H9 (cell line): ENCODE results near the gene NUDT7. TPM values are rescaled to one million over a fixed set of nuclear protein-coding genes. Genes with fewer than 3 reads are reported as not detected.

ENCODE experiments used
- DNase-seq: peaks from one replicate; pipeline ENCODE4 v3.0.0-alpha.2; 2017
- H2AFZ ChIP-seq: one replicate; pipeline ENCODE4 v1.6.1; 2013; ENCODE audit warnings: mild to moderate bottlenecking, low read length, control low read depth, moderate library complexity
- H2AK5ac ChIP-seq: 2 replicates; pipeline ENCODE4 v1.6.1; 2013; ENCODE audit warnings: low read length, control low read depth, mixed read lengths; ENCODE audit not compliant: insufficient read length
- H2BK120ac ChIP-seq: one replicate; pipeline ENCODE4 v1.6.1; 2013; ENCODE audit warnings: low read depth, mild to moderate bottlenecking, low read length, control low read depth, inconsistent platforms; ENCODE audit not compliant: poor library complexity, severe bottlenecking
- H2BK12ac ChIP-seq: 2 replicates; pipeline ENCODE4 v1.6.1; 2013; ENCODE audit warnings: low read length, control low read depth, mixed read lengths, low read depth; ENCODE audit not compliant: insufficient read length
- H2BK15ac ChIP-seq: 2 replicates; pipeline ENCODE4 v1.6.1; 2013; ENCODE audit warnings: low read depth, low read length, control low read depth
- H2BK20ac ChIP-seq: one replicate; pipeline ENCODE4 v1.6.1; 2013; ENCODE audit warnings: low read depth, mild to moderate bottlenecking, low read length, control low read depth, inconsistent platforms; ENCODE audit not compliant: poor library complexity, severe bottlenecking
- H2BK5ac ChIP-seq: 2 replicates; pipeline ENCODE4 v1.6.1; 2013; ENCODE audit warnings: low read length, control low read depth, mixed read lengths; ENCODE audit not compliant: insufficient read length
- H3K14ac ChIP-seq: 2 replicates; pipeline ENCODE4 v1.6.1; 2013; ENCODE audit warnings: low read length, control low read depth; ENCODE audit not compliant: insufficient read depth
- H3K18ac ChIP-seq: 2 replicates; pipeline ENCODE4 v1.6.1; 2013; ENCODE audit warnings: low read depth, mild to moderate bottlenecking, mixed read lengths, low read length, control low read depth; ENCODE audit not compliant: insufficient read length
- H3K23ac ChIP-seq: 2 replicates; pipeline ENCODE4 v1.6.1; 2013; ENCODE audit warnings: low read length, control low read depth, mixed read lengths, low read depth; ENCODE audit not compliant: insufficient read length
- H3K23me2 ChIP-seq: 2 replicates; pipeline ENCODE4 v1.6.1; 2013; ENCODE audit warnings: low read depth, mild to moderate bottlenecking, mixed read lengths, low read length, control low read depth; ENCODE audit not compliant: insufficient read length, poor library complexity, severe bottlenecking
- H3K27ac ChIP-seq: 2 replicates; pipeline ENCODE4 v1.5.1; 2013; ENCODE audit warnings: low read length, control low read depth, mixed read lengths, low read depth; ENCODE audit not compliant: insufficient read length
- H3K27me3 ChIP-seq: 2 replicates; pipeline ENCODE4 v1.6.1; 2013; ENCODE audit warnings: low read length, control low read depth, inconsistent platforms; ENCODE audit not compliant: insufficient read depth
- H3K4ac ChIP-seq: 2 replicates; pipeline ENCODE4 v1.6.1; 2013; ENCODE audit warnings: low read depth, mild to moderate bottlenecking, control low read depth, inconsistent platforms, low read length, moderate library complexity
- H3K4me1 ChIP-seq: 2 replicates; pipeline ENCODE4 v1.6.1; 2013; ENCODE audit warnings: low read length, control low read depth, inconsistent platforms; ENCODE audit not compliant: insufficient read depth
- H3K4me2 ChIP-seq: 2 replicates; pipeline ENCODE4 v1.6.1; 2013; ENCODE audit warnings: low read length, control low read depth, mixed read lengths; ENCODE audit not compliant: insufficient read length, insufficient read depth
- H3K56ac ChIP-seq: 2 replicates; pipeline ENCODE4 v1.6.1; 2013; ENCODE audit warnings: low read depth, mild to moderate bottlenecking, mixed read lengths, low read length, control low read depth; ENCODE audit not compliant: insufficient read length
- H3K79me1 ChIP-seq: 2 replicates; pipeline ENCODE4 v1.6.1; 2013; ENCODE audit warnings: low read depth, mild to moderate bottlenecking, moderate library complexity, low read length, control low read depth, inconsistent platforms; ENCODE audit not compliant: insufficient read depth, poor library complexity, severe bottlenecking
- H3K79me2 ChIP-seq: 2 replicates; pipeline ENCODE4 v1.6.1; 2013; ENCODE audit warnings: low read length, control low read depth, inconsistent platforms; ENCODE audit not compliant: insufficient read depth
- H3K9ac ChIP-seq: 2 replicates; pipeline ENCODE4 v1.6.1; 2013; ENCODE audit warnings: low read length, control low read depth, mixed read lengths; ENCODE audit not compliant: insufficient read length; ENCODE audit errors: extremely low read depth
- H3K9me3 ChIP-seq: one replicate; pipeline ENCODE4 v1.6.1; 2013; ENCODE audit warnings: low read depth, low read length, inconsistent platforms; ENCODE audit not compliant: control insufficient read depth
- H3T11ph ChIP-seq: one replicate; pipeline ENCODE4 v1.6.1; 2013; ENCODE audit warnings: mild to moderate bottlenecking, low read length, control low read depth, inconsistent platforms
- H4K20me1 ChIP-seq: one replicate; pipeline ENCODE4 v1.6.1; 2013; ENCODE audit not compliant: control insufficient read depth, insufficient read length, insufficient read depth
- H4K5ac ChIP-seq: 2 replicates; pipeline ENCODE4 v1.6.1; 2013; ENCODE audit warnings: low read depth, mild to moderate bottlenecking, mixed read lengths, low read length, control low read depth; ENCODE audit not compliant: insufficient read length
- H4K8ac ChIP-seq: replicated peaks from 2 replicates; pipeline ENCODE4 v1.6.1; 2013; ENCODE audit warnings: low read length, control low read depth, mixed read lengths, low read depth; ENCODE audit not compliant: insufficient read length
- H4K91ac ChIP-seq: 2 replicates; pipeline ENCODE4 v1.6.1; 2013; ENCODE audit warnings: low read depth, mild to moderate bottlenecking, moderate library complexity, mixed read lengths, low read length, control low read depth; ENCODE audit not compliant: insufficient read length
- H3K27ac Mint-ChIP-seq, 3 experiments: 2 replicates in 2 of 3; 3 replicates in 1 of 3; pipeline ENCODE4 v1.8.0; 2020 to 2021; ENCODE audit warnings: mixed read lengths in 3 of 3, mild to moderate bottlenecking in 1 of 3, moderate library complexity in 1 of 3
- H3K27me3 Mint-ChIP-seq: 2 replicates; pipeline ENCODE4 v1.8.0; 2021; ENCODE audit warnings: low read depth, mild to moderate bottlenecking, moderate library complexity, mixed read lengths
- H3K36me3 Mint-ChIP-seq, 3 experiments: 2 replicates in 2 of 3; 3 replicates in 1 of 3; pipeline ENCODE4 v1.8.0; 2020 to 2021; ENCODE audit warnings: low read depth in 3 of 3, mixed read lengths in 3 of 3; ENCODE audit not compliant: insufficient read depth in 1 of 3
- H3K4me1 Mint-ChIP-seq, 2 experiments: 2 replicates each; pipeline ENCODE4 v1.8.0; 2020; ENCODE audit warnings: mixed read lengths in 2 of 2
- H3K4me3 Mint-ChIP-seq, 2 experiments: 2 replicates in 1 of 2; 3 replicates in 1 of 2; pipeline ENCODE4 v1.8.0; 2020 to 2021; ENCODE audit warnings: mild to moderate bottlenecking in 2 of 2, mixed read lengths in 2 of 2, moderate library complexity in 1 of 2
- H3K9me3 Mint-ChIP-seq, 2 experiments: 2 replicates in 1 of 2; 3 replicates in 1 of 2; pipeline ENCODE4 v1.8.0; 2020; ENCODE audit warnings: mild to moderate bottlenecking in 2 of 2, mixed read lengths in 2 of 2, moderate library complexity in 1 of 2
- CTCF ChIP-seq: fragments of 200-600 bp; sonication (generic); conservative IDR thresholded peaks from 3 replicates; pipeline ENCODE4 v1.8.0; 2021; ENCODE audit warnings: antibody characterized with exemption, mild to moderate bottlenecking
- WGBS: extraction: QIAGEN DNeasy Blood & Tissue Kit; methylation state at CpG from one replicate; pipeline ENCODE4 v1.1.7; 2013; ENCODE audit warnings: missing lambda C conversion rate, low lambda C conversion rate, mixed read lengths; ENCODE audit not compliant: insufficient read length; ENCODE audit errors: extremely low coverage; 5-methylcytosine and 5-hydroxymethylcytosine counted together
- total RNA-seq: library from RNA; stranded (reverse); gene quantifications from 2 replicates; pipeline ENCODE4 v1.2.1, GENCODE V29; 2021

Gene NUDT7
- total RNA-seq, 1 experiment from 2014 or later, result 6.8 TPM

GRCh38 chr16:77758046-77758445 lies 35.7 kb downstream of the NUDT7 start:
- no peaks in the 10 kb centered on the region for H3K23me2 ChIP-seq
- no peak overlapping the region for H3K4ac ChIP-seq
- H3K79me2 ChIP-seq, result no peaks in the 10 kb centered on the region
- Mint-ChIP-seq H3K9me3 (no peaks in the 10 kb centered on the region; a peak in 1 of 5 replicates), H3K36me3 (no peaks in the 10 kb centered on the region), H3K27me3 (peaks cover 3% of the 10 kb centered on the region), H3K4me3 (no peak overlapping the region), H3K27ac (no peak overlapping the region; a peak in 1 of 7 replicates), H3K4me1 (peaks cover 0 to 2% of the 10 kb centered on the region in 2 experiments; a peak in 1 of 4 replicates)
- no peak overlapping the region for H2BK5ac ChIP-seq
- H2AK5ac ChIP-seq, result no peak overlapping the region
- no peaks in the 10 kb centered on the region for H3K79me1 ChIP-seq
- H3T11ph ChIP-seq, result no peak overlapping the region
- no peak overlapping the region for H4K5ac ChIP-seq
- H4K91ac ChIP-seq, result no peak overlapping the region
- H3K27ac ChIP-seq, result no peak overlapping the region
- H3K18ac ChIP-seq, result no peak overlapping the region
- no peak overlapping the region for H2BK12ac ChIP-seq
- H3K23ac ChIP-seq, result no peak overlapping the region
- no peaks in the 10 kb centered on the region for H4K20me1 ChIP-seq
- DNase-seq, result no peak
- no peak overlapping the region for H3K9ac ChIP-seq
- H3K14ac ChIP-seq, result no peak overlapping the region
- H3K27me3 ChIP-seq, result no peaks in the 10 kb centered on the region
- no peaks in the 10 kb centered on the region for H3K9me3 ChIP-seq
- no peak overlapping the region for H2BK20ac ChIP-seq
- no peak overlapping the region for H3K56ac ChIP-seq
- TF ChIP-seq CTCF, result no peak
- H3K4me2 ChIP-seq, result no peak overlapping the region
- no CpG with 5 or more reads among the region's 5 CpGs for whole genome bisulfite sequencing
- no peak overlapping the region for H2BK120ac ChIP-seq
- no peak overlapping the region for H2AFZ ChIP-seq
- H2BK15ac ChIP-seq, result no peak overlapping the region
- H4K8ac ChIP-seq, result no peak overlapping the region
- no peaks in the 10 kb centered on the region for H3K4me1 ChIP-seq
